ENCODE results near the gene F5.

DNA sequence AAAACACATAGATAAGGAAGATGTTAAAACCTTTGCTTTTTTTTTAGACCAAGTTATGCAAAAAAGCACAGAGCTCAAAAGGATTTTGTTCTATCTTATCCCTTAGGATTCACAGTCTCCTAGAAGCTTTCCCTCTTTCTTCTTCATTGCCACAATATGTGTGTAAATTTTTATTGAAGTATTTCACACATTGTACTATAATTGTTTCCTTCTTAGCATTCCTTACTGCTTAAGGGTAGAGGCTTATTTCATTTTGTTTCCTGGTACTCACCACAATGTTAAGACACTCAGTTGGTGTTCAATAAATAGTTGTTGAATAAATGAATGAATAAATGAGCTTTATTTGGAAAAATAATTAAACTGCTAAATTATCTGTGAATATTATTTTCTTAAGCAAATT is 70.6 kb downstream of the F5 start:
- no peak for TF ChIP-seq EZH2 (IDR thresholded peaks at IDR 0.05; ENCODE audit: borderline replicate concordance, low read depth, low read length, poor library complexity, severe bottlenecking)
- TF ChIP-seq, protein P1, sequence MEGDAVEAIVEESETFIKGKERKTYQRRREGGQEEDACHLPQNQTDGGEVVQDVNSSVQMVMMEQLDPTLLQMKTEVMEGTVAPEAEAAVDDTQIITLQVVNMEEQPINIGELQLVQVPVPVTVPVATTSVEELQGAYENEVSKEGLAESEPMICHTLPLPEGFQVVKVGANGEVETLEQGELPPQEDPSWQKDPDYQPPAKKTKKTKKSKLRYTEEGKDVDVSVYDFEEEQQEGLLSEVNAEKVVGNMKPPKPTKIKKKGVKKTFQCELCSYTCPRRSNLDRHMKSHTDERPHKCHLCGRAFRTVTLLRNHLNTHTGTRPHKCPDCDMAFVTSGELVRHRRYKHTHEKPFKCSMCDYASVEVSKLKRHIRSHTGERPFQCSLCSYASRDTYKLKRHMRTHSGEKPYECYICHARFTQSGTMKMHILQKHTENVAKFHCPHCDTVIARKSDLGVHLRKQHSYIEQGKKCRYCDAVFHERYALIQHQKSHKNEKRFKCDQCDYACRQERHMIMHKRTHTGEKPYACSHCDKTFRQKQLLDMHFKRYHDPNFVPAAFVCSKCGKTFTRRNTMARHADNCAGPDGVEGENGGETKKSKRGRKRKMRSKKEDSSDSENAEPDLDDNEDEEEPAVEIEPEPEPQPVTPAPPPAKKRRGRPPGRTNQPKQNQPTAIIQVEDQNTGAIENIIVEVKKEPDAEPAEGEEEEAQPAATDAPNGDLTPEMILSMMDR (conservative IDR thresholded peaks at IDR 0.05; ENCODE audit: low read depth, low read length) = no peak

Data from A673 (cell line).